Measurements from ENCODE around the gene ACTRT3. TPM values are rescaled to one million over a fixed set of nuclear protein-coding genes. Genes with fewer than 3 reads are reported as not detected.
A peak's percentile ranks its signal among the peaks of the same experiment; 100 is the strongest.
"Not testable (repeated sequence)": the region's sequence is repeated elsewhere in the genome, so short reads cannot be mapped to it uniquely, and the experiment has no call there.

The ACTRT3 gene
- total RNA-seq, 1 donor from 2014 or later, result 3.7 TPM

DNA sequence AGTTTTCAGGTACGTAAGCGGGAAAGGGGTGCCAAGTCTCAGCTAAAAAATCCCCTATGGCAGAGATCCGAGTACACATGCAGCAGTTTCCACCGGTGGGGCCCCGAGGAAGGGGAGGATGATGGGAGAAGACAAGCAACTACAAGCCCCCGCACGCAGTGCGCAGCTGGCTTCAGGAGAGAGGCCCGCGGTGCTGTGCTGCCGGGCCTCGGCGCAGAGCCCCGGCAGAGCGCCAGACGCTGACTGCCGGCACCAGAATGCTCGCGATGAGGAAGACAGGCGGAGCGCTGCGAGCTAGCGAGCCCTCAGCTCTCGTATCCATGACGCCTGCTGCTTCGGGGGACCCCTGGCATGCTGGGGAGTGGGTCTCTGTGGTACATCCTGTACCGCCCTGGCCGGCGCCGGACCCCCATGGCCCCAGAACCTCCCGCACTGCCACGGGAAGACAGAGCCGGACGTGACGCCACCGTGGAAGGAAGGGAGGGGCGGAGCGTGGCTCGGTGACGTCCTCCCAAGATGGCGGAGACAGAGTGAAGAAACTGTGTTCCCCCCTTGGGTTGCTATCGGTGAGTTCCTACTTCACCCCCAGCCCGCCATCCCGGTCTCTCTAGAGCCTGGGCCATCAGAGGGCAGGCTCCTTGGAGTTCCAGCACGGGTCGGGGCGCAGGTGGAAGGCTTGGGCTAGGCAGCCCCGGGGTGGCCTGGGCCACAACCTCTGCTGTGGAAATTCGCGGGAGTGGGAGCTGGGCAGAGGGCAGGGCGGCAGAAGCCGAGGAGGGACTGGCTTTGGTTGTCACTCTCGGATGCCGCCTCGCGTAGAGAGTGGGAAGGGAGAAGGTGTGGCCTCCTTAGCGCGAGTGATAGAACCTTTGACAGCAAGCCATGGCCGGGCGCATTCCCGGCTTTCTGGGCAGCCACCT, 3.8 kb upstream of the ACTRT3 start, which contains the start of gene MYNN:
TSS of gene MYNN (plus strand) at position 500 of the 920 bp plus-strand sequence. CDS start 900 bp downstream, outside the sequence.
- DNase-seq (ENCODE audit: low spot score), result peak; percentile 97

DNA sequence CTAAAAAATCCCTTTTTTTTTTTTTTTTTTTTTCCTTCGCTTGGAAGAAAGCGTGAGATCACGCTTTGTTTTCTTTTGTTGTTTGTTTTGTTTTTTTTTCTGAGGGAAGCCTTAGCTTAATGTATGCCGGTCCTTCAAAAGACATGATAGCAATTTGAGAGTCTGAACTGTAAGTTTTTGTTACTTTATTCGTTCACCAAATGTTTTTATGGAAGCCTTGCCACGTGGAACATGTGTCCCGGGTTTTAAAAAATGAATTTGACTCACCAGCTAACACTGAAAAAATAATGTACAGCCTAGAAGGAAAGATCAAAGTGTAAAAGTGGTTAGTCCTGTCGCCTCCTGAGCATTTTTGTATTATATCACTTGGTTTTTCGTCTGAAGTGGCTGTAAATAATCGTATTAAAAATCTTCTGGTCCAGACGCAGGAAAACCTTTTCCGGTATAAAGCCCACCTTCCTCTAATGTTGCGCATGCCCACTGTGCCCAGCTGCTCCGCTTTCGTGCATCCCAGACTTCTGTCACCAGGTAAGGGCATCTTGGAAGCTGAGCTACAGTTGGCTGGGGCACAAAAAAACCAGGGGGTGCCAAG, 3.0 kb upstream of the ACTRT3 start:
- no peak for DNase-seq (ENCODE audit: low spot score)

DNA sequence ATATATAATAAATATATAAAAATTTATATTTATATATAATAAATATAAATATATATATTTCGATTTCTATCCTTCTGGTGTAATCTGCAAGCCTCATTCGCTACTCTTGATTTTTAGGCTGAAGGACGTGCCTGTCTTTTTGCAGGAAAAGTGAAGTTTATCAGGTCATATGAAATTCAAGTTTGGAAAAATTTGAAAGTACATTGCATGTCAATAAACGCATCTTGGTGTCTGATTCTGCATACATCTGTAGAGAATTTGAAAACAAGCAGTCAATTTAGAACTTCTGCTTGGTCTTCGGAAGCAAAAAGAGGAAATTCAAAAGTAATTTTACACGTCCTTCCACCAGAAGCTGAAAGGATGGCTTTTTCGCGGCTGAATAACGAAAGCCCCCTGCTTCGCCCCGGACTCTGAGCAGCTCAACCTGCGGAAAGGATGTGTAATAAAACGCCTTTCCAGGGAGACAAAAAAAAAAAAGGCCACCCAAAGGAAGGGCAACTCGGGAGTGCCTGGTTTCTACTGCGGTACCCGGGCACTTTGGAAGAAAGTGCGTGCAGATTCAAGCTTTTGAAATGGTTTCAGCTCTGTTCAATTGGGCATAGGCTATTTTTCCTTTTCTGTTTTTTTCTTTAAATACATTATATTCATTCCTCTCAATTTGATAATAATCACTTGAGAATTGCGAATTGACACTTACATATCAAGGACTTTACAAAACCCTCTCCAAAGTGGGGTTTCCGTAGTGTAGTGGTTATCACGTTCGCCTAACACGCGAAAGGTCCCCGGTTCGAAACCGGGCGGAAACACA, 2.3 kb upstream of the ACTRT3 start:
- DNase-seq (ENCODE audit: low spot score), result no peak

DNA sequence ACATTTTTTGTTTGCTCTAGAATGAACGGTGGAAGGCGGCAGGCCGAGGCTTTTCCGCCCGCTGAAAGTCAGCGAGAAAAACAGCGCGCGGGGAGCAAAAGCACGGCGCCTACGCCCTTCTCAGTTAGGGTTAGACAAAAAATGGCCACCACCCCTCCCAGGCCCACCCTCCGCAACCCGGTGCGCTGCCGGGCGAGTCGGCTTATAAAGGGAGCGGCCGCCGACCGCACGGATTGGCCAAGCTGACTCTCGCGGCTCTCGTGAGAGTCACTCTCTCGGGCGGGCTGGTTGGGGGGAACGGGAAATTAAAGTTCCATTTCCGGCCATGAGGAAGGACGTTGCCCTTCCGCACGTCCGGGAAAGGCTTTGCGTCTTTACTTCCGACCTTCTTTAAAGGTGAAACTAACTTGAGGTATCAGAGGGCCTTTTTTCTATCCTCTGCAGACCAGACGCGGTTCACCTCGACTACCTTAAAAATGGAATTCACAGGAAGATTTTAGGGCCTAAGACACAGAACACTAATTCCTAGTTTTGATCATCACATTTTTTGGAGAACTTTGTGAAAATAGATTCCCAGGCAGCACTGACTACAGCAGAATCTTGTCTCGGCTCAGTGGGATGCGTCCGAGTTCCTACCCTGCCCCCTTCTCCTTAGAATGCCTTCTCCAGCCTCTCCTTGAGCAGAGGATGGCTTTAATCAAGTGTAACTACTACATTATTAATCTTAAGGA, 4.3 kb downstream of the ACTRT3 start, which contains the start of gene TERC:
TSS of gene TERC (minus strand) at position 179 of the 731 bp plus-strand sequence.
- DNase-seq (ENCODE audit: low spot score), result peak; percentile 98

DNA sequence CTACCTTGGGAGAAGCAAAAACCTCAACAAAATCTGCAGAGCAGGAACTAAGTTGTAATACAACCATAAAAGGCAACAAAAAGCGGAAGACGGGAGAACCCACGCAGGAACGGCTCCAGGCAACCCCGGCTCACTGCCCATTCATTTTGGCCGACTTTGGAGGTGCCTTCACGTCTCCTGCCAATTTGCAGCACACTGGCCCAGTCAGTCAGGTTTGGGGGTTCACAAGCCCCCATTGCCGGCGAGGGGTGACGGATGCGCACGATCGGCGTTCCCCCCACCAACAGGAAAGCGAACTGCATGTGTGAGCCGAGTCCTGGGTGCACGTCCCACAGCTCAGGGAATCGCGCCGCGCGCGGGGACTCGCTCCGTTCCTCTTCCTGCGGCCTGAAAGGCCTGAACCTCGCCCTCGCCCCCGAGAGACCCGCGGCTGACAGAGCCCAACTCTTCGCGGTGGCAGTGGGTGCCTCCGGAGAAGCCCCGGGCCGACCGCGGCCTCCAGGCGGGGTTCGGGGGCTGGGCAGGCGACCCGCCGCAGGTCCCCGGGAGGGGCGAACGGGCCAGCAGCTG, 5.0 kb downstream of the ACTRT3 start:
- DNase-seq (ENCODE audit: low spot score), result peak; percentile 93

DNA sequence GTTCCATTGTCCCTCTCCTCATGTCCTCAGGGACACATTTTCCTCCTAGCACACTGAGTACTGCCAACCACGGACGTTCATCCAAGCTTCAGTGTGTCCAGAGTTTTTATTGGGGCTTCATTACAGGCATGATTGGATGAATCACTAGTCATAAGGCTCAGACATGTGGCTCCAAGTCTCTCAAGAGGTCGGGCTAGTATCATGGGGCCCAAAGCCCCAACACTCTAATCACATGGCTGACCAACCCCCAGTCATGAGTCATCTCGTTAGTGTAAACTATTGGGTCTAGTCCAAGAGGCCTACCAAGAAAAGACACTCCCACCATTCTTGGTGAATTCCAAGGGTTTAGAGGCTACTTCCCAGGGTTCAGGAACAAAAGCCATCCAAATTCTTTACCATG, 8.9 kb downstream of the ACTRT3 start:
- no peak for DNase-seq (ENCODE audit: low spot score)

DNA sequence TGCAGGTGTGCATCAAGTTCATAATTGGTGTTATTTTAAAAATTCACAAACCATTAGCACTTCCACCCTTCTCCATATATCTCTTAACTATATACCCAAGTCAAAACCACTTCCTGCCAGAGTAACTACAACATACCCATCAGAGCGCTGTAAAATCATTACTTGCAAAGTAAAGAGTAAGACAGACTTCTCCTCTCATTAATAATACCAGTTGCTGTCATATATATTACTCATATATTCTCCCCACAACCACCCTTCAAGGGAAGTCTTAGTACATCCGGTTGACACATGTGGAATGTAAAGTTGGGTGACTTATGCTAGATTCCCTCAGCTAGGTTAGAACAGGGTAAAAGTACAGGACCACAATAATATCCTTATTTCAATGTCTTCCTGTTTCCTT, 10.1 kb downstream of the ACTRT3 start:
- no peak for DNase-seq (ENCODE audit: low spot score)

DNA sequence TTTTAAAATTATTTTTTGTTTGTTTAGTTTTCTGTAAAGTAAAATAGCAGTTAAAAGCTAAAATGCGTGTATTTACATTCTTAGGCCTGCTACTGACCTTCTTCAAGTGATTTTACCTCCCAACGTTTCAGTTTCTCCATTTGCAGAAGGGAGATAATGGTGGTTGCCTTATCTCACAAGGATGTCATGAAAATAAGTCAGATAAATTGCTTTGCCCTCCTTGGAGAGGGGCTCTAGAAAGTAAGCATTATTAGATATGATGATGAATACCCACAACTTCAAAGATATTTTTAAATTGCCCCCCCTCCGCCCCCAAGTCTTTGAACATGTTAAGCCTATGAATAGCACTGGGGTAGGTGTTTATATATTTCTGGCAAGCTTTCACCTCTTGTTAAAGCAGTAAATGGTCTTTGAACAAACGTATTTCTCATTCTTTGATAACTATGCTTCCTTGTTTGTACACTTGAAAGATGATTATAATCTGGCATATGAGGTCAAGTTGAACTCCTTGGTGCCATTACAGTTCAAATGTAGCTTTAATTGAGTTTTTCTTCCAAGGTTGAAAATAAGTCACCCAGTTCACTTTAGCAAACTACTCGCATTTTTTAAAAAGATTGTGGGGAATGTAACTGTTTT, 10.9 kb downstream of the ACTRT3 start:
- no peak for DNase-seq (ENCODE audit: low spot score)

DNA sequence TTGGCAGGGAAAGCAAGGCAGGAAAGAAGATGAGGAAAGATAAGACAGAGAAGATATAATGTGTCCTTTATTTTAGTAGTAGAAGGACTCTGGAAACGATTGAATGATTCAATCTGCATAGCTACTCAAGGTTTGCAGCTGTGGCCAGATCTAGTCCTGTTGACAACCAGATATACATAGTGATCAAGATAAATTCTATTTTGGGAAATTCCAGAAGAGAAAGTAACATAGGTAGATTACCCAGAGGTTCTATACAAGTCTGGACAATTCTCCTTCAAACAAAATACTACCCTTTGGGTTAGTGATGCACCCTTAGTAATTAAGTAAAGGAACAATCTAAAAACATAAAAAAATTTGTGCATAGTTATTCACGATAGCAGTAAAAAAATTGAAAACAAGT, 13.9 kb downstream of the ACTRT3 start:
- no peak for DNase-seq (ENCODE audit: low spot score)

DNA sequence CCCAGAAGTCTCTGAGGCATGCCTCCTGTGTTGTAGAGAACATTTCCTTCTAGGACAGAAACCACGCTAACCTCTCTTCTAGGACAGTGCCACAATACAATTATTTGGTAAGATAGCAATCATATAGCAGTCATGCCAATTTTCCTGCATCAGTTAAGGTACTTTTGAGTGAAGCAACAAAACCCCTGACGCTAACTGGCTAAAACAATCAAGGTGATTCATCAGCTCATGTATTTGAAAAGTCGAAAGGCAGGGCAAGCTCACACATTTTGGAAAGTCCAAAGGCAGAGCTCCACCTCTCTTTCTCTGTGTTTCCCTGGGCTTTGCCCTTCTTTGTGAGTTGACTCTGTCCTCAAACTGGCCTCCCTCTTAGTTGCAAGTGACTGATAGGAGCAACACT, 14.7 kb downstream of the ACTRT3 start:
- no peak for DNase-seq (ENCODE audit: low spot score)

DNA sequence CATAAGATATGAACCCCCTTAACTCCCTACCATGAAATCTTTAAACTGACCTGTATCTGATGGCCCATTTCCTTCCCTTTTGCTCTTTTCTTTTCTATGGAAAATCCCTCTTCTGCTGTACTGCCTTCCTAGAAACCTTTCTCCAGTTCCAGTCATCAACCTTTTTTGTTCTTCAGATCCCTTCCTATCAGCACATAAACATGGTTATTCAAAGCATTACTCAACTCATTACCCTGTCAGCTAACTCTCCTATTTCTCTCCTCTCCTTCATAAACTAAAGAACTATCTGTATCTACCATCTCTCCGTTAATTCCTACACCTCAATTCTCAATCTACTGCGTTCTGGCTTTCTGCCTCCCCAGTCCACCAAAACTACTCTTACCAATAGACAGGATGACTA, 17.5 kb downstream of the ACTRT3 start:
- DNase-seq (ENCODE audit: low spot score), result no peak

DNA sequence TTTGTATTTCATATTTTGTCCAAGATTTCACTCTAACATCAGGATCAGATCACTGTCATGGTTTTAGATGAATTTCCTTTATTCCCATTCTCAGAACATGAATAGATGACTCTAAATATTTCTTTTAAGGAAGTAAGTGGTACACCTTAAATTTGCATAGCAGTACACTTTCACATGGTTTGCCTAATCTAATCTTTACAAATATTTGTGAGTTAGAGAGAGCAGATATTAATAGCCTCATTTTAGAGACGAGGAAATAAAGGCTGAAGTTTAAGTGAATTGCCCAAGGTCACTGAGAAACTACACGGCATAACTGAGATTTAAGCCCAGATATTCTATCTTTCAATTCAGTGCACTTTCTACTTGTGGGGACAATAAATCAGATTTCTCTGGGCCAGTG, 18.7 kb downstream of the ACTRT3 start:
- no peak for DNase-seq (ENCODE audit: low spot score)

DNA sequence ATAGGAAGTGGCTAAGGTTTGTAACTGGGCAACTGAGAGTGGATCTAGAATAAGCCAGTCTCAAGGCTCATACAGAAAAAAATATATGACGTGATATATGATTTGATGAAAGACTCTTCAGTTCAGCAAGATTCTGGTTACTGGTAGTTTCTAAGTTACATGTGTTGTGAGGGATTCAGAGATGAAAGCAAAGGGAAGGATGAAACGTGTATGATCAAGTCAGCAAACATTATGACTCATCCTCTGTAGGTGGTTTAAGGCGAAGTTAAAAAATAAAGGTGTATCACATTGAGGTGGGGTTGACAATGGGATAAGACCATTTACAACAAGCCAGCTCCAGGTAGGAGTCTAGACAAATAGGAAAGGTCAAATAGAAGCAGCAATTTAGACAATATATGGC, 20.7 kb downstream of the ACTRT3 start:
- DNase-seq (ENCODE audit: low spot score), result no peak

DNA sequence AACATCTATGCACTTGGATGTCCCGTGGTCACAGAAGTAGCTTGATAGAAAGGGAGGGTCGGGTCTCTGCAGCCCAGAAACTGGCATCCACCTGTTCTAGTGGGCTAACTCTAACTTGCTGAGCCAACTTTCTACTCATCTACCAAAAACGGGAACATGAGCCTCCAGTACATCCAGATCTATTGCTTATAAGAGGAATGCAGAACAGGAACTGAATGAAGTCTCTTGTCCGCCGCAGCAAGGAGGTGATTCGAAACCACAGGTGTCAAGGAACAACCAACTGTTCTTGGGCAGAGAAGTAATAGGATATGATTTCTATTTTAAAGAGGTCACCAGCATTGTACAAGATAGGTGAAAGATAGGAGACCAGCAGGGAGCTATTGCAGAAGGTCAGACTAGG, 22.4 kb downstream of the ACTRT3 start:
- DNase-seq (ENCODE audit: low spot score), result no peak

DNA sequence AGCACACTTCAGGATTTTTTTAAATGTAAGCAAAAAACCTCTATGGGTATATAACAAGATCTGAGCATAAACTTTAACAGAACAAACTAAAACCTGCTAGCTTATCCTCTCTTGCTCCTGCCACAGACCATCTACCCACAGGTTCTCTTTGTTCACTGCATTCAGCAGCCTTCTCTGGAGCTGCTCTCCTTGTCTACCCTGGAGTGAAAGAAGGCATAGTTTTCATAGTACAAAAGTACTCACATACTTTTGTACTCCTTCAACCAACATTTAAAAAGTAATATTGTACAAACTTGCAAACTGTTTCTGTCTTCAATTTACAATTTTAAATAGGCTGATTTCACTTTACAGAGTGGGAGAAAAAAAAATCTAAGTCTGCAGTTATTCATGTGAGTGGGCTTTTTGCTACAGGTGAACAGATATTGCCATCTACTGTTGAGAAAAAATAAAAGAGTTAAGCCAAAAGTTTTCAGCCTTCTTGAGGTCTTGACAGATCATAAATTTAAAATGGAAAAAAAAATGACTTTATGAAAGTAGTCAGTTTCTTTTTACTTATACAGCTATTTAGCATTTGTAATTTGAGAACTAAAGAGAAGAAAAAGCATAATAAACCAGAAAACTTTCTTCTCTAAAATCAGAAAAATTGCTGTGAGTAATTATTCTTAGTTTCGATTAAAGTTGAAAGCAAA, 24.9 kb downstream of the ACTRT3 start:
- no peak for DNase-seq (ENCODE audit: low spot score)

DNA sequence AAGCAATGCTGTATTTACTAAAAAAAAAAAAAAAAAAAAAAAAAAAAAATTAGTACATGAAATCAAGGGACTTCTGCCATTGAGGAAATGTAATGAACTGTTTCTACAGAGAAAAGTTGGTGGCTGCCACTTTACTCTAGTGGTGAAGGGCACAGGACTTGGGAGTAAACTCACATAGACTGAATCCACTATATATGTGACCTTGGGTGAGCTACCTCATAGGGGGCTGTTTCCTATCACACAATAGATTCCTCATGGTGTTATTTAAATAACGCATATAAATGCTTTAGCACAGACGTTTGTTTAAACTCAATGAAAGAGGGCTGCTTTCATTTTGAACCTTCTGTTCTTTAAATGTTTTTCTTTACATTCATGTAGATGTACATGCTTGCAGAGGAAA, 30.3 kb downstream of the ACTRT3 start:
- no peak for DNase-seq (ENCODE audit: low spot score)

DNA sequence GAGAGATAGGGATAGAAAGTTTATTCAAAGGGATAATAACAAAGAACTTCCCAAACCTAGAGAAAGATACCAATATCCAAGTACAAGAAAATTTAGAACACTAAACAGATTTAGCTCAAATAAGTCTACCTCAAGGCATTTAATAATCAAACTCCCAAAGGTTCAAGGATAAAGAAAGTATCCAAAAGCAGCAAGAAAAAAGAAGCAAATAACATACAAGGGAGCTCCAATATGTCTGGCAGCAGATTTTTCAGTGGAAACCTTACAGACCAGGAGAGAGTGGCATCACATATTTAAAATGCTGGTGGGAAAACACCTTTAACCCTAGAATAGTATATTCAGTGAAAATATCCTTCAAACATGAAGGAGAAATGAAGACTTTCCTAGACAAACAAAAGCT, 37.5 kb downstream of the ACTRT3 start:
- not testable (repeated sequence) for DNase-seq (ENCODE audit: low spot score)

DNA sequence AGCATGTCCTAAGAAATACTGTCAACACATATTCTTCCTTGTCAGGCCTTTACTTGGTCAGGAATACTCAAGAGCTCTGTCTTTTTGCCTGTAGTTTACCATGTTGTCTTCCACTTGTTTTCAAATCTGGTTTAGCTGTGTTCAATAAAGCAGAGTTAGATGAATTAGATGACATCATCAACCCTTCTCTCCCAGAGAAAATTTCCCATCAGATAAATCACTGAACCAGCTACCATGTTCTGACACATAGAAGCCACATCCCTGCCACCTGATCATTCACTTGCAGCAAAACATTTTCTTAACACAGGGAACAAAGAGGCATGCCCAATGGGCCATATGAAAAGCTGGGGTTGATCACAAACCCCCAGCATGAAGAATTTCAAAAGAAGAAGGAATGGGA, 46.6 kb downstream of the ACTRT3 start:
- DNase-seq (ENCODE audit: low spot score), result no peak

DNA sequence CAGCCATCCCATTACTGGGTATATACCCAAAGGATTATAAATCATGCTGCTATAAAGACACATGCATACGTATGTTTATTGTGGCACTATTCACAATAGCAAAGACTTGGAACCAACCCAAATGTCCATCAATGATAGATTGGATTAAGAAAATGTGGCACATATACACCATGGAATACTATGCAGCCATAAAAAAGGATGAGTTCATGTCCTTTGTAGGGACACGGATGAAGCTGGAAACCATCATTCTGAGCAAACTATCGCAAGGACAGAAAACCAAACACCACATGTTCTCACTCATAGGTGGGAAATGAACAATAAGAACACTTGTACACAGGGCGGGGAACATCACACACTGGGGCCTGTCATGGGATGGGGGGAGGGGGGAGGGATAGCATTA, 50.9 kb downstream of the ACTRT3 start:
- not testable (repeated sequence) for DNase-seq (ENCODE audit: low spot score)

Data from mesenteric fat pad (tissue), 1 donor.